Measurements from ENCODE around the gene KIF1C. TPM values are rescaled to one million over a fixed set of nuclear protein-coding genes. Genes with fewer than 3 reads are reported as not detected.

Gene KIF1C
- total and polyA plus RNA-seq, 9 of the 15 experiments (the other 6 are each of a cell fraction or from before 2014, with no cell fraction given) = 0.38 to 68.4 (median 25.1) TPM

DNA sequence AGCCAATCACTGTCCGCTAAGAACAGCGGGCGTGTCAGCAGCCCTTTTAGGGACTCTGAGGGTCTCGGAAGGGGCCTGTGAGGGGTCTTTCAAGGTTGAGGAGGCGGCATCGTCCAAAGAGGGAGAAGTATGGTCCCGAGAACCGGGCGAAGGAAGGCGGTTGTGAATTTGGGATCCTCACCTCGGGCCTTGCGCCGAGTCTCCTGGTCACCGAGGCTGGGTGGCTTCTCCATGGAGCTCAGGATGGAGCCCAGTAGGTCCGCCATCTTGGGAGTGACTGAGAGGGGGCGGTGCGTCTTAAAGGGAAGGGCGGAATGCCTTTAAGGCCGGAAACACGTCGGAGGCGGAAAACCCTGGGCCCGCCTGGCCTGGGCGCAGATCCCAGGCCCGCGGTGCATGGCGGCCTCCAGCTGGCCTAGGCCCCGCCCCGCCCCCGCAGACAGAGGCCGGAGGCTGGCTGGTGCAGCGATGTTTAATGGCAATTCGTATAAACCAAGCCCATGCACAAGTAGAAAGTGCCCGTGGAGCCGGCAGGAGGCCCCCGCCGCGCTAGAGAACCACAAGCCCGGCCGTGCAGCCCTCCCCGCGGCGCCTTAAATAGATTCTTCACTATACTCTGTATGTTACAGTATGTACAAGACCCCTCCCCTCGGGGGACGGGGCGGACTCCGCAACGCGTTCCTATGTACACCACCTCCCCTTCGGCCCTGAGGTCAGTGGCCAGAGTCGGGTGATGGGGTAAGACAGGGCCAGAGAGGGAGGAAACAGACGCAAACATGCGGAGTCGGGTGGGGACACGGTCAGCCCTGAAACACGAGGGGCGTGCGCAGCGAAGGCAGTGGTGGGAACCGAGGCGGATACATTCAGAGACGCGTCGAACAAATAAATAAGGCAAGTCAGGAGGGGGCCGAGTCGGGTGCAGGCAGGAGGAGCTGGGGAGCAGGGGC lies 29.9 kb upstream of the KIF1C start, which contains the start of gene SPAG7 (continued):
- TF ChIP-seq, protein P1, sequence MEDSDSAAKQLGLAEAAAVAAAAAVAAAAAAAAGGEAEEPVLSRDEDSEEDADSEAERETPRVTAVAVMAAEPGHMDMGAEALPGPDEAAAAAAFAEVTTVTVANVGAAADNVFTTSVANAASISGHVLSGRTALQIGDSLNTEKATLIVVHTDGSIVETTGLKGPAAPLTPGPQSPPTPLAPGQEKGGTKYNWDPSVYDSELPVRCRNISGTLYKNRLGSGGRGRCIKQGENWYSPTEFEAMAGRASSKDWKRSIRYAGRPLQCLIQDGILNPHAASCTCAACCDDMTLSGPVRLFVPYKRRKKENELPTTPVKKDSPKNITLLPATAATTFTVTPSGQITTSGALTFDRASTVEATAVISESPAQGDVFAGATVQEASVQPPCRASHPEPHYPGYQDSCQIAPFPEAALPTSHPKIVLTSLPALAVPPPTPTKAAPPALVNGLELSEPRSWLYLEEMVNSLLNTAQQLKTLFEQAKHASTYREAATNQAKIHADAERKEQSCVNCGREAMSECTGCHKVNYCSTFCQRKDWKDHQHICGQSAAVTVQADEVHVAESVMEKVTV (CRISPR knock-in tag; IDR thresholded peaks at IDR 0.05) = 0 out of 2 replicates have a peak, but pooled peaks have one; percentile 16
- no peak for TF ChIP-seq SAP30 (IDR thresholded peaks at IDR 0.05; ENCODE audit: borderline replicate concordance, insufficient read depth, low read depth, low read length, poor library complexity, severe bottlenecking)
- TF ChIP-seq RNF2 (IDR thresholded peaks at IDR 0.05) = no peak
- TF ChIP-seq TAF9B (IDR thresholded peaks at IDR 0.05; ENCODE audit: partially characterized antibody) = peak; percentile 79
- TF ChIP-seq POLR2AphosphoS5 (IDR thresholded peaks at IDR 0.05; ENCODE audit: control insufficient read depth, insufficient read depth, low read depth, low read length) = peak; percentile 56; the same call in 1 of the 2 replicates
- no peak; the same call in 1 of the 2 replicates for TF ChIP-seq MTA1 (IDR thresholded peaks at IDR 0.05; ENCODE audit: borderline replicate concordance)
- no peak; the same call in 1 of the 2 replicates for TF ChIP-seq ZNF584 (CRISPR knock-in tag; IDR thresholded peaks at IDR 0.05; ENCODE audit: low read depth)
- TF ChIP-seq, protein P2, sequence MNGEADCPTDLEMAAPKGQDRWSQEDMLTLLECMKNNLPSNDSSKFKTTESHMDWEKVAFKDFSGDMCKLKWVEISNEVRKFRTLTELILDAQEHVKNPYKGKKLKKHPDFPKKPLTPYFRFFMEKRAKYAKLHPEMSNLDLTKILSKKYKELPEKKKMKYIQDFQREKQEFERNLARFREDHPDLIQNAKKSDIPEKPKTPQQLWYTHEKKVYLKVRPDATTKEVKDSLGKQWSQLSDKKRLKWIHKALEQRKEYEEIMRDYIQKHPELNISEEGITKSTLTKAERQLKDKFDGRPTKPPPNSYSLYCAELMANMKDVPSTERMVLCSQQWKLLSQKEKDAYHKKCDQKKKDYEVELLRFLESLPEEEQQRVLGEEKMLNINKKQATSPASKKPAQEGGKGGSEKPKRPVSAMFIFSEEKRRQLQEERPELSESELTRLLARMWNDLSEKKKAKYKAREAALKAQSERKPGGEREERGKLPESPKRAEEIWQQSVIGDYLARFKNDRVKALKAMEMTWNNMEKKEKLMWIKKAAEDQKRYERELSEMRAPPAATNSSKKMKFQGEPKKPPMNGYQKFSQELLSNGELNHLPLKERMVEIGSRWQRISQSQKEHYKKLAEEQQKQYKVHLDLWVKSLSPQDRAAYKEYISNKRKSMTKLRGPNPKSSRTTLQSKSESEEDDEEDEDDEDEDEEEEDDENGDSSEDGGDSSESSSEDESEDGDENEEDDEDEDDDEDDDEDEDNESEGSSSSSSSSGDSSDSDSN (IDR thresholded peaks at IDR 0.05; ENCODE audit: borderline replicate concordance in 1 of 2, low read depth in 2 of 2, low read length in 2 of 2) = 0 out of 4 replicates have a peak, but pooled peaks of 1 of the 2 experiments have one; percentile 56
- peak; percentile 32; the same call in 1 of the 2 replicates for TF ChIP-seq L3MBTL2 (IDR thresholded peaks at IDR 0.05)
- TF ChIP-seq, protein P3, sequence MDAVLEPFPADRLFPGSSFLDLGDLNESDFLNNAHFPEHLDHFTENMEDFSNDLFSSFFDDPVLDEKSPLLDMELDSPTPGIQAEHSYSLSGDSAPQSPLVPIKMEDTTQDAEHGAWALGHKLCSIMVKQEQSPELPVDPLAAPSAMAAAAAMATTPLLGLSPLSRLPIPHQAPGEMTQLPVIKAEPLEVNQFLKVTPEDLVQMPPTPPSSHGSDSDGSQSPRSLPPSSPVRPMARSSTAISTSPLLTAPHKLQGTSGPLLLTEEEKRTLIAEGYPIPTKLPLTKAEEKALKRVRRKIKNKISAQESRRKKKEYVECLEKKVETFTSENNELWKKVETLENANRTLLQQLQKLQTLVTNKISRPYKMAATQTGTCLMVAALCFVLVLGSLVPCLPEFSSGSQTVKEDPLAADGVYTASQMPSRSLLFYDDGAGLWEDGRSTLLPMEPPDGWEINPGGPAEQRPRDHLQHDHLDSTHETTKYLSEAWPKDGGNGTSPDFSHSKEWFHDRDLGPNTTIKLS (IDR thresholded peaks at IDR 0.05; ENCODE audit: borderline replicate concordance, low read depth) = peak; percentile 22; the same call in 1 of the 2 replicates
- TF ChIP-seq HDAC2 (IDR thresholded peaks at IDR 0.05) = peak; percentile 13; the same call in 1 of the 2 replicates
- TF ChIP-seq TAF1 (IDR thresholded peaks at IDR 0.05; ENCODE audit: control insufficient read depth, extremely low read depth, insufficient read depth, low read length, severe bottlenecking) = peak; percentile 83
- peak; percentile 95 for TF ChIP-seq POLR2AphosphoS2 (IDR thresholded peaks at IDR 0.05; ENCODE audit: low read length)
- peak; percentile 78 for TF ChIP-seq POLR2B (IDR thresholded peaks at IDR 0.05; ENCODE audit: low read depth, partially characterized antibody)
- peak; percentile 39 to 41; a peak in 3 of 4 replicates for TF ChIP-seq RAD21 (CRISPR knock-in tag; conservative IDR thresholded peaks at IDR 0.05 in 1 of 2, IDR thresholded peaks at IDR 0.05 in 1 of 2)
- TF ChIP-seq MED1 (CRISPR knock-in tag; IDR thresholded peaks at IDR 0.05; ENCODE audit: borderline replicate concordance) = no peak
- TF ChIP-seq FOXM1 (IDR thresholded peaks at IDR 0.05; ENCODE audit: low read depth) = no peak
- 0 out of 2 replicates have a peak, but pooled peaks have one; percentile 43 for TF ChIP-seq FOXM1 (CRISPR knock-in tag; IDR thresholded peaks at IDR 0.05; ENCODE audit: low read depth)

Data from K562 (cell line).